Measurements from ENCODE around the gene LUZP1.
A peak's percentile ranks its signal among the peaks of the same experiment; 100 is the strongest.

Gene LUZP1

GRCh38 chr1:23101887-23102286 lies 66.8 kb downstream of the LUZP1 start:
- TF ChIP-seq CTCF (IDR thresholded peaks at IDR 0.05; ENCODE audit: insufficient read depth, low read length, poor library complexity, severe bottlenecking): no peak
- Histone ChIP-seq H3K36me3 (ENCODE audit: control insufficient read depth, insufficient read depth, low read length) (no peaks in the 10 kb centered on the region), H3K4me3 (replicated peaks; ENCODE audit: low read depth, low read length) (no peak overlapping the region), H3K27me3 (replicated peaks; ENCODE audit: control insufficient read depth, insufficient read depth, low read length) (no peaks in the 10 kb centered on the region)
- no peak for DNase-seq (ENCODE audit: extremely low read depth, insufficient read length)

- H3K4me3 ChIP-seq (replicated peaks; ENCODE audit: low read depth, low read length): no peak overlapping the region
- TF ChIP-seq CTCF (IDR thresholded peaks at IDR 0.05; ENCODE audit: insufficient read depth, low read length, poor library complexity, severe bottlenecking): no peak
- H3K27me3 ChIP-seq (replicated peaks; ENCODE audit: control insufficient read depth, insufficient read depth, low read length): no peaks in the 10 kb centered on the region
- H3K36me3 ChIP-seq (ENCODE audit: control insufficient read depth, insufficient read depth, low read length): no peaks in the 10 kb centered on the region
- DNase-seq (ENCODE audit: extremely low read depth, insufficient read length): no peak
These were observed 67.4 kb downstream of the LUZP1 start for GRCh38 chr1:23101101-23101827.

GRCh38 chr1:23100074-23100748 lies 68.4 kb downstream of the LUZP1 start:
- H3K36me3 ChIP-seq (ENCODE audit: control insufficient read depth, insufficient read depth, low read length): no peaks in the 10 kb centered on the region
- no peaks in the 10 kb centered on the region for H3K27me3 ChIP-seq (replicated peaks; ENCODE audit: control insufficient read depth, insufficient read depth, low read length)
- H3K4me3 ChIP-seq (replicated peaks; ENCODE audit: low read depth, low read length): no peak overlapping the region
- no peak for DNase-seq (ENCODE audit: extremely low read depth, insufficient read length)
- TF ChIP-seq CTCF (IDR thresholded peaks at IDR 0.05; ENCODE audit: insufficient read depth, low read length, poor library complexity, severe bottlenecking): no peak

GRCh38 chr1:23099171-23099536 lies 69.5 kb downstream of the LUZP1 start:
- Histone ChIP-seq H3K27me3 (replicated peaks; ENCODE audit: control insufficient read depth, insufficient read depth, low read length) (no peaks in the 10 kb centered on the region), H3K36me3 (ENCODE audit: control insufficient read depth, insufficient read depth, low read length) (no peaks in the 10 kb centered on the region), H3K4me3 (replicated peaks; ENCODE audit: low read depth, low read length) (no peak overlapping the region)
- no peak for DNase-seq (ENCODE audit: extremely low read depth, insufficient read length)
- TF ChIP-seq CTCF (IDR thresholded peaks at IDR 0.05; ENCODE audit: insufficient read depth, low read length, poor library complexity, severe bottlenecking): no peak

- DNase-seq (ENCODE audit: extremely low read depth, insufficient read length): no peak
- no peaks in the 10 kb centered on the region for H3K27me3 ChIP-seq (replicated peaks; ENCODE audit: control insufficient read depth, insufficient read depth, low read length)
- H3K4me3 ChIP-seq (replicated peaks; ENCODE audit: low read depth, low read length): no peak overlapping the region
- peaks cover under 1% of the 10 kb centered on the region; the same call in 1 of the 2 replicates for H3K36me3 ChIP-seq (ENCODE audit: control insufficient read depth, insufficient read depth, low read length)
- TF ChIP-seq CTCF (IDR thresholded peaks at IDR 0.05; ENCODE audit: insufficient read depth, low read length, poor library complexity, severe bottlenecking): peak; percentile 90
These were observed 70.0 kb downstream of the LUZP1 start for GRCh38 chr1:23098463-23099170.
